ENCODE measurements around the gene FER. TPM values are rescaled to one million over a fixed set of nuclear protein-coding genes. Genes with fewer than 3 reads are reported as not detected.

Gene FER
- total and polyA plus RNA-seq, 9 of the 15 experiments (the other 6 are each of a cell fraction or from before 2014, with no cell fraction given): 6.7 to 18.2 (median 8.9) TPM

DNA sequence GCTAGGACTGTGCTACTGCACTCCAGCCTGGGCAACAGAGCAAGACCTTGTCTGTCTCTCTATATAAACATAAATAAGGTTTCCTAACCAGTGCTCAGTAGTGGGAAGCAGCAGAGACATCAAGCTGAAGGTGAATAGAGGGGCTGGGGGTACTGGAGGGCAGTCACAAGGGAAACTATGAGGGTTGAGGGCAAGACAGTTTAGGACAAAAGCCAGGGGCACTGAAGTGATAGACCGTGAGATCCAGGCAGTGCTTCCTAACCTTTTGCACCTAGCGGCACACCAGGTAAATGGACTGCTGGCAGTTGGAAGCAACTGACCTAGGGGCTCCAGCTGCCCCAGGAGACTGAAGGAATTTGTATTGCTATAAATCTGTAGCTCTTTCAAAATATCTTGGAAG, 483.6 kb downstream of the FER start:
- H3K4me2 ChIP-seq (ENCODE audit: insufficient read depth, low read length): no peak overlapping the region
- H3K4me1 ChIP-seq (replicated peaks in 1 of 2; ENCODE audit: control insufficient read depth in 2 of 2, insufficient read depth in 2 of 2, low read length in 2 of 2): no peaks in the 10 kb centered on the region
- H3K9me3 ChIP-seq (replicated peaks; ENCODE audit: control insufficient read depth, insufficient read depth, low read depth, low read length): no peaks in the 10 kb centered on the region
- in situ Hi-C loops (cut with MboI) (no loop called here), intact Hi-C loops (cut with micrococcal nuclease) (no loop called here)
- TF ChIP-seq IRF2 (CRISPR knock-in tag; IDR thresholded peaks at IDR 0.05) (no peak), MTF1 (CRISPR knock-in tag; IDR thresholded peaks at IDR 0.05; ENCODE audit: borderline replicate concordance) (no peak), RBFOX2 (IDR thresholded peaks at IDR 0.05; ENCODE audit: low read depth, low read length) (no peak), RBM25 (IDR thresholded peaks at IDR 0.05; ENCODE audit: low read depth, low read length, severe bottlenecking) (no peak), ZC3H11A (IDR thresholded peaks at IDR 0.05; ENCODE audit: low read depth, low read length) (no peak)
- TF ChIP-seq, protein P1, sequence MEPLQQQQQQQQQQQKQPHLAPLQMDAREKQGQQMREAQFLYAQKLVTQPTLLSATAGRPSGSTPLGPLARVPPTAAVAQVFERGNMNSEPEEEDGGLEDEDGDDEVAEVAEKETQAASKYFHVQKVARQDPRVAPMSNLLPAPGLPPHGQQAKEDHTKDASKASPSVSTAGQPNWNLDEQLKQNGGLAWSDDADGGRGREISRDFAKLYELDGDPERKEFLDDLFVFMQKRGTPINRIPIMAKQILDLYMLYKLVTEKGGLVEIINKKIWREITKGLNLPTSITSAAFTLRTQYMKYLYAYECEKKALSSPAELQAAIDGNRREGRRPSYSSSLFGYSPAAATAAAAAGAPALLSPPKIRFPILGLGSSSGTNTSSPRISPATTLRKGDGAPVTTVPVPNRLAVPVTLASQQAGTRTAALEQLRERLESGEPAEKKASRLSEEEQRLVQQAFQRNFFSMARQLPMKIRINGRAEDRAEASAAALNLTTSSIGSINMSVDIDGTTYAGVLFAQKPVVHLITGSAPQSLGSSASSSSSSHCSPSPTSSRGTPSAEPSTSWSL (CRISPR knock-in tag; IDR thresholded peaks at IDR 0.05; ENCODE audit: borderline replicate concordance): no peak
- TF ChIP-seq, protein P2, sequence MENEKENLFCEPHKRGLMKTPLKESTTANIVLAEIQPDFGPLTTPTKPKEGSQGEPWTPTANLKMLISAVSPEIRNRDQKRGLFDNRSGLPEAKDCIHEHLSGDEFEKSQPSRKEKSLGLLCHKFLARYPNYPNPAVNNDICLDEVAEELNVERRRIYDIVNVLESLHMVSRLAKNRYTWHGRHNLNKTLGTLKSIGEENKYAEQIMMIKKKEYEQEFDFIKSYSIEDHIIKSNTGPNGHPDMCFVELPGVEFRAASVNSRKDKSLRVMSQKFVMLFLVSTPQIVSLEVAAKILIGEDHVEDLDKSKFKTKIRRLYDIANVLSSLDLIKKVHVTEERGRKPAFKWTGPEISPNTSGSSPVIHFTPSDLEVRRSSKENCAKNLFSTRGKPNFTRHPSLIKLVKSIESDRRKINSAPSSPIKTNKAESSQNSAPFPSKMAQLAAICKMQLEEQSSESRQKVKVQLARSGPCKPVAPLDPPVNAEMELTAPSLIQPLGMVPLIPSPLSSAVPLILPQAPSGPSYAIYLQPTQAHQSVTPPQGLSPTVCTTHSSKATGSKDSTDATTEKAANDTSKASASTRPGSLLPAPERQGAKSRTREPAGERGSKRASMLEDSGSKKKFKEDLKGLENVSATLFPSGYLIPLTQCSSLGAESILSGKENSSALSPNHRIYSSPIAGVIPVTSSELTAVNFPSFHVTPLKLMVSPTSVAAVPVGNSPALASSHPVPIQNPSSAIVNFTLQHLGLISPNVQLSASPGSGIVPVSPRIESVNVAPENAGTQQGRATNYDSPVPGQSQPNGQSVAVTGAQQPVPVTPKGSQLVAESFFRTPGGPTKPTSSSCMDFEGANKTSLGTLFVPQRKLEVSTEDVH (IDR thresholded peaks at IDR 0.05; ENCODE audit: low read depth, partially characterized antibody): no peak
- TF ChIP-seq, protein P3, sequence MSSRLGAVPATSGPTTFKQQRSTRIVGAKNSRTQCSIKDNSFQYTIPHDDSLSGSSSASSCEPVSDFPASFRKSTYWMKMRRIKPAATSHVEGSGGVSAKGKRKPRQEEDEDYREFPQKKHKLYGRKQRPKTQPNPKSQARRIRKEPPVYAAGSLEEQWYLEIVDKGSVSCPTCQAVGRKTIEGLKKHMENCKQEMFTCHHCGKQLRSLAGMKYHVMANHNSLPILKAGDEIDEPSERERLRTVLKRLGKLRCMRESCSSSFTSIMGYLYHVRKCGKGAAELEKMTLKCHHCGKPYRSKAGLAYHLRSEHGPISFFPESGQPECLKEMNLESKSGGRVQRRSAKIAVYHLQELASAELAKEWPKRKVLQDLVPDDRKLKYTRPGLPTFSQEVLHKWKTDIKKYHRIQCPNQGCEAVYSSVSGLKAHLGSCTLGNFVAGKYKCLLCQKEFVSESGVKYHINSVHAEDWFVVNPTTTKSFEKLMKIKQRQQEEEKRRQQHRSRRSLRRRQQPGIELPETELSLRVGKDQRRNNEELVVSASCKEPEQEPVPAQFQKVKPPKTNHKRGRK (tag; IDR thresholded peaks at IDR 0.05): no peak
- TF ChIP-seq, protein P4, sequence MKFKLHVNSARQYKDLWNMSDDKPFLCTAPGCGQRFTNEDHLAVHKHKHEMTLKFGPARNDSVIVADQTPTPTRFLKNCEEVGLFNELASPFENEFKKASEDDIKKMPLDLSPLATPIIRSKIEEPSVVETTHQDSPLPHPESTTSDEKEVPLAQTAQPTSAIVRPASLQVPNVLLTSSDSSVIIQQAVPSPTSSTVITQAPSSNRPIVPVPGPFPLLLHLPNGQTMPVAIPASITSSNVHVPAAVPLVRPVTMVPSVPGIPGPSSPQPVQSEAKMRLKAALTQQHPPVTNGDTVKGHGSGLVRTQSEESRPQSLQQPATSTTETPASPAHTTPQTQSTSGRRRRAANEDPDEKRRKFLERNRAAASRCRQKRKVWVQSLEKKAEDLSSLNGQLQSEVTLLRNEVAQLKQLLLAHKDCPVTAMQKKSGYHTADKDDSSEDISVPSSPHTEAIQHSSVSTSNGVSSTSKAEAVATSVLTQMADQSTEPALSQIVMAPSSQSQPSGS (CRISPR knock-in tag; IDR thresholded peaks at IDR 0.05): no peak
- TF ChIP-seq, protein P5, sequence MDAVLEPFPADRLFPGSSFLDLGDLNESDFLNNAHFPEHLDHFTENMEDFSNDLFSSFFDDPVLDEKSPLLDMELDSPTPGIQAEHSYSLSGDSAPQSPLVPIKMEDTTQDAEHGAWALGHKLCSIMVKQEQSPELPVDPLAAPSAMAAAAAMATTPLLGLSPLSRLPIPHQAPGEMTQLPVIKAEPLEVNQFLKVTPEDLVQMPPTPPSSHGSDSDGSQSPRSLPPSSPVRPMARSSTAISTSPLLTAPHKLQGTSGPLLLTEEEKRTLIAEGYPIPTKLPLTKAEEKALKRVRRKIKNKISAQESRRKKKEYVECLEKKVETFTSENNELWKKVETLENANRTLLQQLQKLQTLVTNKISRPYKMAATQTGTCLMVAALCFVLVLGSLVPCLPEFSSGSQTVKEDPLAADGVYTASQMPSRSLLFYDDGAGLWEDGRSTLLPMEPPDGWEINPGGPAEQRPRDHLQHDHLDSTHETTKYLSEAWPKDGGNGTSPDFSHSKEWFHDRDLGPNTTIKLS (IDR thresholded peaks at IDR 0.05; ENCODE audit: borderline replicate concordance, low read depth): no peak
- CTCF ChIA-PET (ENCODE audit: low intra/inter-chr PET ratio): no interaction called here
- no peaks in the 10 kb centered on the region for H3K9me1 ChIP-seq (ENCODE audit: control insufficient read depth, insufficient read depth, low read length)
- H3K79me2 ChIP-seq (ENCODE audit: control insufficient read depth, insufficient read depth, low read length): no peaks in the 10 kb centered on the region
- DNase-seq (ENCODE audit: extremely low read depth in 1 of 4, low spot score in 3 of 4) (no peak), ATAC-seq (no peak), FAIRE-seq (no peak)
- no peaks in the 10 kb centered on the region for H3K36me3 ChIP-seq (ENCODE audit: control insufficient read depth, insufficient read depth, low read length)
- H3K27me3 ChIP-seq (ENCODE audit: control insufficient read depth in 2 of 2, insufficient read depth in 2 of 2, low read length in 2 of 2): no peaks in the 10 kb centered on the region; a peak in 1 of 5 replicates
- H3K9ac ChIP-seq (ENCODE audit: insufficient read depth in 1 of 2, low read depth in 2 of 2, low read length in 2 of 2): no peak overlapping the region
- no TSS peak for BruUV-seq (replicated peaks)
- H3K27ac ChIP-seq (ENCODE audit: extremely low read depth, low read depth, low read length): no peak overlapping the region
- no peaks in the 10 kb centered on the region for H4K20me1 ChIP-seq (replicated peaks; ENCODE audit: control insufficient read depth, insufficient read depth, low read length)
- H2AFZ ChIP-seq (ENCODE audit: low read depth, low read length): no peak overlapping the region
- H3K4me3 ChIP-seq: no peak overlapping the region
- WGBS (ENCODE audit: insufficient coverage, low coverage, missing lambda C conversion rate): 10% methylated on average over 2 of the region's 2 CpGs
- POLR2A ChIA-PET: no interaction called here
